ENCODE results near the gene CAPN3. TPM values are rescaled to one million over a fixed set of nuclear protein-coding genes. Genes with fewer than 3 reads are reported as not detected.

Gene CAPN3
- total RNA-seq, 1 donor from 2014 or later, result 3.7 TPM

DNA sequence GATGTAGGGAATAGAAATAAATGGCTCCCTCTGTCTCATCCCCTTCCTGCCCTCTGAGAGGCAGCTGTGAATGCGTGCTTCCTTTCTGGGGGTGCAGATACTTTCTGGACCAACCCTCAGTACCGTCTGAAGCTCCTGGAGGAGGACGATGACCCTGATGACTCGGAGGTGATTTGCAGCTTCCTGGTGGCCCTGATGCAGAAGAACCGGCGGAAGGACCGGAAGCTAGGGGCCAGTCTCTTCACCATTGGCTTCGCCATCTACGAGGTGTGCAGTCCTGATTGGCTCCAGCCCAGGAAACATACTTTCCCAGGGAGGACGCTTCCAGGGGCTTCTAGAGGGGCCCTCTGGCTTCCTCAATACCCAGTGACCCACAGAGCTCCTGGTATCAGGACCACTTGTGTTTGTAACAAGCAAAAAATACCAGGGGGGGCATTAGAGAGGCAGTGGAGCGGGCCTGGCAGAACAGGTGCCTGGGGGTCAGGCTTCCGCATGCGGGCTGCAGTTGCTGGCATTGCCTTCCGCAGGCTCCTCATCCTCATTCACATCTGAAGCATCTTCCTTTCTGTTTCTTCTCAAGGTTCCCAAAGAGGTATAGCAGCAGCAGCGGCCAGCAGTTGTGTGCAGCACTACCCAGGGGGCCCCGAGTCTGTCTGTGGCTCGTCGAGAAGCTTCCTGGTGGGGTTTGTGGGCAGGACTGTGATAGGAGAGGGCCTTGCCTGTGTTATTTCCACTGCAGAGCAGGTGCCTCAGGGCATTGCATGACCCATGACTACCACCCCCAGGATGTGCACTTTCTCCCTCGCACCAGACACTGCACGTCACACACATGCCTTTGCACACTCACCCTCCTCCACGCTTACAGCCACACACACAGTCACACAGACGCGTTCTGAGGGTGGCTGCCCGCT lies 42.5 kb downstream of the CAPN3 start:
- TF ChIP-seq, protein P1, sequence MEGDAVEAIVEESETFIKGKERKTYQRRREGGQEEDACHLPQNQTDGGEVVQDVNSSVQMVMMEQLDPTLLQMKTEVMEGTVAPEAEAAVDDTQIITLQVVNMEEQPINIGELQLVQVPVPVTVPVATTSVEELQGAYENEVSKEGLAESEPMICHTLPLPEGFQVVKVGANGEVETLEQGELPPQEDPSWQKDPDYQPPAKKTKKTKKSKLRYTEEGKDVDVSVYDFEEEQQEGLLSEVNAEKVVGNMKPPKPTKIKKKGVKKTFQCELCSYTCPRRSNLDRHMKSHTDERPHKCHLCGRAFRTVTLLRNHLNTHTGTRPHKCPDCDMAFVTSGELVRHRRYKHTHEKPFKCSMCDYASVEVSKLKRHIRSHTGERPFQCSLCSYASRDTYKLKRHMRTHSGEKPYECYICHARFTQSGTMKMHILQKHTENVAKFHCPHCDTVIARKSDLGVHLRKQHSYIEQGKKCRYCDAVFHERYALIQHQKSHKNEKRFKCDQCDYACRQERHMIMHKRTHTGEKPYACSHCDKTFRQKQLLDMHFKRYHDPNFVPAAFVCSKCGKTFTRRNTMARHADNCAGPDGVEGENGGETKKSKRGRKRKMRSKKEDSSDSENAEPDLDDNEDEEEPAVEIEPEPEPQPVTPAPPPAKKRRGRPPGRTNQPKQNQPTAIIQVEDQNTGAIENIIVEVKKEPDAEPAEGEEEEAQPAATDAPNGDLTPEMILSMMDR (IDR thresholded peaks at IDR 0.05; ENCODE audit: insufficient read depth, low read length, poor library complexity, severe bottlenecking), result no peak
- no peak for DNase-seq (ENCODE audit: low read depth)
- H3K36me3 ChIP-seq (ENCODE audit: control insufficient read depth, insufficient read depth, low read length), result no peaks in the 10 kb centered on the region
- H3K27me3 ChIP-seq (ENCODE audit: control insufficient read depth, insufficient read depth, low read length), result no peaks in the 10 kb centered on the region
- H3K4me3 ChIP-seq (ENCODE audit: low read depth, low read length), result no peak overlapping the region

DNA sequence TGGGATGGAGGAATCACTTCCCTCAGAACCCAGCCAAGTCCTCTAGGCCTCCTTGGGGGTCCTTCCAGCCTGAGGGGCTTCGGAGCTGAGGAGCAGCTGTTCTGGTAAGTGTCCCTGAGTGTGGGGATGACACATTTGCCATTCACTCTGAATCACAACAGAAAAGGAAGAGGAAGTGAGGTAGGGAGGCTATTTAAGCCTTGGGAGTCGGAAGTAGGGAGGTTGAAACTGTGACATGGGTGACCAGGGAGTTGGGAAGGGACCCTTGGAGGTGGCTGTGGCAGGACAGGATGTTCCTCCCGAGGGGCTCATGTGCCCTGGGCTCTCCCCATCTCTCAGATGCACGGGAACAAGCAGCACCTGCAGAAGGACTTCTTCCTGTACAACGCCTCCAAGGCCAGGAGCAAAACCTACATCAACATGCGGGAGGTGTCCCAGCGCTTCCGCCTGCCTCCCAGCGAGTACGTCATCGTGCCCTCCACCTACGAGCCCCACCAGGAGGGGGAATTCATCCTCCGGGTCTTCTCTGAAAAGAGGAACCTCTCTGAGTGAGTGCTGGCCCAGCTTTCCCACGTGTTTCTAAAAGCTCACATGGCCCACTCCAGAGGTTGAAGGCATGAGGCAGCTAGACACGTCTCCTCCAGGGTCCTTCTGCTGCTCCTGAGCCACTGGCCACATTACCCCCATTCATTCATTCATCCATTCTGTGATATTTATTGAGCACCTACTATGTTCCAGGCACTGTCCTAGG lies 43.3 kb downstream of the CAPN3 start:
- H3K4me3 ChIP-seq (ENCODE audit: low read depth, low read length), result no peak overlapping the region
- H3K36me3 ChIP-seq (ENCODE audit: control insufficient read depth, insufficient read depth, low read length), result no peaks in the 10 kb centered on the region
- DNase-seq (ENCODE audit: low read depth), result no peak
- no peaks in the 10 kb centered on the region for H3K27me3 ChIP-seq (ENCODE audit: control insufficient read depth, insufficient read depth, low read length)
- TF ChIP-seq, protein P1 (IDR thresholded peaks at IDR 0.05; ENCODE audit: insufficient read depth, low read length, poor library complexity, severe bottlenecking), result no peak

DNA sequence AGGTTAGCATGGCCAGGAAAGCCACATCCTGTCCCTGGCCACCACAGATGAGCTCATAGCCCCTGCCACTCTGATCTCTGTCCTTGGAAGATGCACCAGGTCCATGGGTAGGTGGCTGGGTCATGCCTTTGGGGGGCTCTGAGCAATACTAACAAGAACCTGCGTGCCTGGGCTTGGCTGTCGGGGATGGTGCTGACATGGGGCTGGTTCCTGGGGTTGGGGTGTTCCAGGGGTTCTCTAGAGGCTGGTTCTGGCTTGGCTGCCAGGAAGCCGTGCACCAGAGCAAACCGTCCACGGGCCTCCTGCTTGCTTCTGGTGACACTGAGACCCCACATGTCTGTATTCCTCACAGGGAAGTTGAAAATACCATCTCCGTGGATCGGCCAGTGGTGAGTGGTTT lies 44.1 kb downstream of the CAPN3 start:
- TF ChIP-seq, protein P1 (IDR thresholded peaks at IDR 0.05; ENCODE audit: insufficient read depth, low read length, poor library complexity, severe bottlenecking), result no peak
- Histone ChIP-seq H3K4me3 (ENCODE audit: low read depth, low read length) (no peak overlapping the region), H3K36me3 (ENCODE audit: control insufficient read depth, insufficient read depth, low read length) (no peaks in the 10 kb centered on the region), H3K27me3 (ENCODE audit: control insufficient read depth, insufficient read depth, low read length) (no peaks in the 10 kb centered on the region)
- no peak for DNase-seq (ENCODE audit: low read depth)

DNA sequence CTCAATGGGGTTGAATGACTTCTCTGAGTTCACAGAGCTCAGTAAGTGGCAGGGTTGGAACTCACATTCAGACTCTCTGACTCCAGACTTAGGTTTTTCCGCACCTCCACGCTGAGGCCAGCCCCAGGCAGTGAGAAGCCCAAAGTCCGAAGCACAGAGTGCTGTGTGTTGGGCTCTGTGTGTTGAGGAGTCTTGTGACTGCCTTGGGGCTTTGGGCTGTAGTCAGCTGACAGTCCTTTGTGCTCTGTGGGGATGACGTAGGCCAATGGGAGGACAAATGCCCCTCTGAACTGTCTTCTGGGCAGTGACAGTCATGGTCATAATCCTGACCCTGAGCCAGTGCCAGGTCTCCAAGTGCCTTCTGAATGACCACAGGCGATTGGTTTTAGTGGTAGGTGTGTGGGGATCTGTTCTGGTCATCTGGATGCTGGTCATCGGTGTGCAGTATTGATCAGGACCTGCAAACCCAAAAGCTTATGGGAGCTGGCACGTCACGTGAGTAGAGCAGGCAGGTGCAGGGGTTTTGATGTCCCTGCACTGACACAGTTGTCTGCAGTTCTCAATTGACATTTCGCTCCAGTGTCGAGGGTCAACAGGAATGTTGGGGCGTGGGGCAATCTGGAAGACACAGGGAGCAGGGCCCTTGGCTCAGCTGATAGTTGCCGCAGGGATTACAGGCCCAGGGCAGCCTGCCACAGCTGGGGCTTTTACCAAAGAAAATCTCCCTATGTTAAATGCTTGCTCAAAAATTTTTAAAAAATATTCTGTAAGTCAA lies 45.3 kb downstream of the CAPN3 start:
- TF ChIP-seq, protein P1 (IDR thresholded peaks at IDR 0.05; ENCODE audit: insufficient read depth, low read length, poor library complexity, severe bottlenecking), result no peak
- no peaks in the 10 kb centered on the region for H3K36me3 ChIP-seq (ENCODE audit: control insufficient read depth, insufficient read depth, low read length)
- no peak for DNase-seq (ENCODE audit: low read depth)
- no peaks in the 10 kb centered on the region for H3K27me3 ChIP-seq (ENCODE audit: control insufficient read depth, insufficient read depth, low read length)
- no peak overlapping the region for H3K4me3 ChIP-seq (ENCODE audit: low read depth, low read length)

DNA sequence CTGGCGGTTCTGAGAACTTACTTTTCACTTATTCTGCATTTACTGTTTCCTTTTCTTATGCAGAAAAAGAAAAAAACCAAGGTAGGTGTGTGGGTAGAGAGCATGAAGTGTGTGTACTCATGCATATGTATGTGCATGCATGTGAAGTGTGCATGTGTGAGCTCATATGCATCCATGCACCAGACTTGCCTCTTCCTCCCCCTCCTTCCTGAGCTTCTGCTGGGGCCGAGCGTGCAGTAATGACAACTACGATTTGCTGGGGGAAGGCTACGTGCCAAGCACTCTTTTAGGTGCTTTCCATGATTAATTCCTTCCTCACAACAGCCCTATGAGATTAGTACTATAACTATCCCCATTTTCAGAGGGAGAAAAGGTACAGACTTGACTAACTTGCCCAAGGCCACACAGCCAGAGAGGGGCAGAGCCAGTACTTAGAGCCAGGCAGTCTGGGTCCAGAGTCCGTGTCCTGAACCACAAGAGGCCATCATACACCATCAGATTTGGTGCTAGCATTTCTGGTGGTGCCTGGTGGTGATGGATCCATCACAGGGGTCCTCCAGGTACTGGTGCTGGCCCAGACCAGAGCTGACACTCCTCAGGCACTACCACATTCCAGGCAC lies 46.7 kb downstream of the CAPN3 start:
- H3K27me3 ChIP-seq (ENCODE audit: control insufficient read depth, insufficient read depth, low read length), result no peaks in the 10 kb centered on the region
- no peak for DNase-seq (ENCODE audit: low read depth)
- no peaks in the 10 kb centered on the region for H3K36me3 ChIP-seq (ENCODE audit: control insufficient read depth, insufficient read depth, low read length)
- H3K4me3 ChIP-seq (ENCODE audit: low read depth, low read length), result no peak overlapping the region
- TF ChIP-seq, protein P1 (IDR thresholded peaks at IDR 0.05; ENCODE audit: insufficient read depth, low read length, poor library complexity, severe bottlenecking), result no peak

Measured in kidney epithelial cell (primary cell).